GM19468 (cell line): ENCODE measurements around the gene DDRGK1.
"Not testable (repeated sequence)": the region's sequence is repeated elsewhere in the genome, so short reads cannot be mapped to it uniquely, and the experiment has no call there.

ENCODE experiments used
- ATAC-seq: cut with Tn5 transposase; IDR thresholded peaks from one replicate; pipeline ENCODE4 v1.9.1; 2021; ENCODE audit warnings: mild to moderate bottlenecking, moderate library complexity, moderate number of reproducible peaks; ENCODE audit not compliant: unreplicated experiment; ENCODE audit errors: extremely low read depth

Gene DDRGK1

DNA sequence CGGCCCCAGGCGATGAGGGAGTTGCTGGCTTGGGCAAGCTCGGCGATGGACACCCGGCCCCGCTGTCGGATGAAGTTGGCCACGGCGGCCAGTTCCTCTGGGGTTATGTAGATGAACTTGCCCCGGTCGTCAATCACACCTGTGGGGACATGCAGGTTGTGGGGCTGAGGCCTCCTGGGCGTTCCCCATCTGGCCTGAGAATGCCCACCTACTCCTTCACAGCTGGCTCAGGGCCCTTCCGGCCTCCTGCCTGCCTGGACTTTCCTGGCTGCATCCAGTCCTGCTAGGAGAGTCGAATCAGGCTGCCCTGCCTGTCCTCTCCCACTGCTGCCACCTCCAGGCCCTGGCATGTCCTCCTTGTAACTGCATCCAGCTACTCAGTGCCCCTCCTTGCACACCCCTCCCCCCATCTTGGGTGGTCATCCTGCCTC is 13.8 kb downstream of the DDRGK1 start:
- ATAC-seq = no peak

DNA sequence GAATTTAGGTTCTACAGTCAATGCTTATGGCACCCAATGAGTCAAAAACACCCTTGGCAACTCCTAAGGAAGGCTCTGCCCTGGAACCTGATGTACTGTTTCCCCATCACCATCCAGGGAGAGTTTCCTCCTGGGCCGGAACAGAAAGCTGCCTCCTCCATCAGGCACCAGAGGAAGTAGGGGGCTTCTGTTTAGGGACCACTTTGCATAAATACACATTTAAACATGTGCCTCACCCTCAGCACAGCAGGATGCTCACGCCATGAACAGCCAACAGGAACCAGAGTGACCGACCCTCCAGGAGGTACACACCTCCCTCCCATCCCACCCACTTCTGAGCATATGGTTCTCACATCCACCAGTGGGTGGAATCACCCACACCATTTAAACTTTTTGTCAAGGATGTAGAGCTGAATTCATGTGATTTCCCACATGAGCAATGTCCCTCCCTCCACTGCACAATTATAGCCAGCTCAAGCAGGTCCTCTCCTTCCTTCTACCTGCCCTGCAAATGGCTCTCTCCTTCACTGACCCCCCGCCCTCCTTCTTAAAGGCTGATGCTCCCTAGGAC is 14.8 kb downstream of the DDRGK1 start:
- no peak for ATAC-seq

DNA sequence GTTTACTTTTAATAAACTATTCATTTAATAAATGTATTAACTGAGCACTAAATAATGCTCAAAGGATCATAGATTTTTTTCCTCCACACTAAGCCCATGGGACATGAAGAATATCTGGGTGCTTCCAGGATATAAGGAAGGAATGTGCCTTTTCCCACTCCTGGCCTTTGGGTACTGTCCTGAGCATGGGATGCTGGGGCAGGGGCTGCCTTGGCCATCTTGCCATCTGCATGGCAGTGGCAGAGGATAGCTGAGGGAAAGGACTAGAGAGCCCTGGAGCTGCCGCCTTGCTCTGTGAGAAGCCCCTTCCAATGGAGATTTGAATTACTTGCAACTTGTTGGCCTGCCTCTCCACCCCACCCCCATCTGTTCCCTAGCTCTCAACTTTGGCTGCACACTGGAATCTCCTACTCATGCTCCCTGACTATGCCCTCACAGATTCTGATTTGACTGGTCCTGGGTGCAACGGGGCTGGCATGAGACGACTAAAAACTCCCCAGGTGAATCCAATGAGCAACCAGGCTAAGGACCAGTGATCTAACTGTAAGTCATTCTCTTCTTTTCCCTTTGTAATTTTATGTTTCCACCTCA is 15.6 kb downstream of the DDRGK1 start:
- ATAC-seq = no peak

DNA sequence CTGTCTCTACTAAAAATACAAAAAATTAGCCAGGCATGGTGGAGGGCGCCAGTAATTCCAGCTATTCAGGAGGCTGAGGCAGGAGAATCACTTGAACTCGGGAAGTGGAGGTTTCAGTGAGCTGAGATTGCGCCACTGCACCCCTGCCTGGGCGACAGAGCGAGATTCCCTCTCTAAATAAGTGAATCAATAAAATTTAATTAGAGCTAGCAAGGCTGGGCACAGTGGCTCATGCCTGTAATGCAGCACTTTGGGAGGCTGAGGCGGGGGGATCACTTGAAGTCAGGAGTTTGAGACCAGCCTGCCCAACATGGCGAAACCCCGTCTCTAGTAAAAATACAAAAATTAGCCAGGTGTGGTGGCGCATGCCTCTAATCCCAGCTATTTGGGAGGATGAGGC is 16.6 kb downstream of the DDRGK1 start:
- not testable (repeated sequence) for ATAC-seq

DNA sequence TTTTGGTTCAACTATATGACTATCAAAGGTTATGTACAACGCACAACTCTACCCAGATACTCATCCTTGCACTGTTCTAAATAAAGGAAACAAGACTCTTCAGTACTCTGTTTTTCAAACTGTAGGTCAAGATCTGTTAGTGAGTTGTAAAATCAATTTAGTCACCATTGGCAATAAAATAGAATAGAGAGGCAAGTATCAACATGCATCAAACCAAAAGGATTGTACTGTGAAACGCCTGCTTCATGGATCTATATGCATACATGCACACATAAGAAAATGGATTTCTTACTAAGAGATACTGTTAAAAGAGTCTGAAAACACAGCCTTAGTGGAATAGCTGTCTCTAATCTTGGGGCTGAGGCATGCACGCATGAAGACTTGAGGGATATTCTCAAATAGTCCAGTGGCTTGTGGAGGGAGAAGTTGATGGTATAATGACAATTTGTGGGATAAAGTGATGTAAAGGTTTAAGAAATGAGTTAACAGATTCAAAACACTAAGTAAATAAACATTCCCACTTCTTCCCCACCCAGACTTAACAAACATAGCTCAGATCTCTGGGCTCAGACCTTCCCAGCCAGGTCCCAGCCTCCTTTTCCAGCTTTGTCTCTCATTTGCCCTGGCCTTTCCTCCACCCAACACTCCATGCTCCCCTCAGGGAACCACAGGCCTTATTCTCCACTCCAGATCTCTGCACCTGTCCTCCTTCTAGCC is 20.4 kb downstream of the DDRGK1 start:
- ATAC-seq = no peak

DNA sequence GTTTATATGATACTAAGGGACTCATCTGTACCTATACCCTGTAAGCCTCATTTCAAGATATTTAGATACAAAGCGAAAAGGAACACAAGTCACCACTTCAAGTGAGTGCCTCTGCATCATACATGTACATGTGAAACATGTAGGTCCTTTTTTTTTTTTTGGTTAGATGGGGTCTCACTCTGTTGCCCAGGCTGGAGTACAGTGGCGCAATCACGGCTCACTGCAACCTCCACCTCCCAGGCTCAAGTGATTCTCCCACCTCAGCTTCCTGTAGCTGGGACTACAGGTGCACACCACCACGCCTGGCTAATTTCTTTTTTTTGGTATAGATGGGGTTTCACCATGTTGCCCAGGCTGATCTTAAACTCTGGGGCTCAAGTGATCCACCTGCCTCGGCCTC is 22.1 kb downstream of the DDRGK1 start:
- not testable (repeated sequence) for ATAC-seq

DNA sequence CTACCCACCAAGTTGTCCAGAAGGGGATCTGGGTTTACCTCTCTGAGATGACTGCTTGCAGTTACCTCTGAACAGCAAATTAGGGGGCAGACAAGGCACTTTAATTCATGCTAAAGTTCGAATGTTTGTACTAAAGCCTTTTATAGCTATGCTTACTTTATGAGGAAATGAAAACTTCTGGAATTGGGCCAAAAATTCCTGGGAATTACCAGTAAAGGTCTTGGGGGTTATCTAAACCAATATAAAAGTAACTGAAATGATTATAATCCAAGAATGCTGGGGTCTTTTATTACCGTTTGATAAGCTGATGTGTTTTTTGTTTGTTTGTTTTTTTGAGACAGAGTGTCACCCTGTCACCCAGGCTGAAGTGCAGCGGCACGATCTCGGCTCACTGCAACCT is 23.2 kb downstream of the DDRGK1 start:
- ATAC-seq = no peak

DNA sequence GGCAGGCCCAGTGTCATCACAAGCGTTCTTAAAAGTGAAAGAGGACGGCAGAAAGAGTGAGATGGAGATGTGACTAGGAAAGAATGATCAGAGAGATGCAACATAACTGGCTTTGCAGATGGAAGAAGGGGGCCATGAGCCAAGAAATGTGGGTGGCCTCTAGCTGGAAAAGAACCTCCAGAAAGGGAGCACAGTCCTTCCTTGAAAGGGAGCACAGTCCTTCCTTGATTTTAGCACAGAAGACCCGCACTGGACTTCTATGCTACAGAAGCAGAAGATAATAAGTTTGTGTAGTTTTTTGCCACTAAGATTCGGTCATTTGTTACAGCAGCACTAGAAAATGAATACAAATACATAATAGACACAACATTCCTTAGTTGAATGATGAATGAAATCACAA is 24.2 kb downstream of the DDRGK1 start:
- ATAC-seq = no peak

DNA sequence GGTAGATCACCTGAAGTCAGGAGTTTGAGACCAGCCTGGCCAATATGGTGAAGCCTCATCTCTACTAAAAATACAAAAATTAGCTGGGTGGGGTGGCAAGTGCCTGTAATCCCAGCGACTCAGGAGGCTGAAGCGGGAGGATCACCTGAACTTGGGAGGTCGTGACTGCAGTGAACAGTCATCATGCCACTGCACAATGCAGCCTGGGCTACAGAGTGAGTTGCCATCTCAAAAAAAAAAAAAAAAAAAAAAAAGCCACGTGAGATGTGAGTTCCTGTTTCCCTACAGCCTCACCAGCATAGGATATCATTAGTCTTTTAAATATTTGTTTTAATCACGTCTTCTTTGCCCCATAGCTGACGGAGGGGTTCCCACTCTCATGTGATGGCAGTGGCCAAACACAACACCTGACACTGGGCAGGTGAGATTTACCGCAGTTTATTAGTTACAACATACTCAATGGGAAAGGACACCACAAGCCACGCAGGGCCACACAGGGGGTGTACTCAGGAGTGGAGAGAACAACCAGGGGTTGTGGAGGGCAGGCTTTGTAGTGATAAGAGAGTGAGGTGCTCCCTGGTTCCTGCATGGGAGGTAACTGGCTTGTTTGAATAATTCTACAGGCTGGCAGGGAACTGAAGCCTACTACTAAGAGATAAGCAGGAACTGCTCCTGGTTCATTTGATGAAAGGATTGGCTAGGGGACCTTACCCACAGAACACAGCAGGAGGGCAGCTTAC is 26.6 kb downstream of the DDRGK1 start:
- no peak for ATAC-seq

DNA sequence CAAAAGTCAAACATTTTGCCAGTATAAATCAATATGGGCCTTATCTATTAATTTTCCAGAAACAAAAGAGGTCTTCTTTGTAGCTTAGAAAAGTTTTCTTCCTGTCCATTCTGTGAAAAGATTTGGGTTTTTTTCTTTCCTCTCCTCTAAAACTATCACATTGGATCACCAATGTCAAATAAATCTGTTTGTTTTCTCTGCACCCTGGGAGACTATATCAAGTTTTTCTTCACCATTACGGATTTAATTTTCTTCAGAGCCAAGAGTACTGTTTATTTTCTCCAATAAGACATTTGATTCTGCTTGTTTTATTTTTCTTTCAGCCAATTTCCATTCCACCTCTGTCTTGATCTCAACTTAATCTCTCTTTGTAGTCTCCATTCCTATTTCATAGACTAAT is 29.2 kb downstream of the DDRGK1 start:
- ATAC-seq = no peak

DNA sequence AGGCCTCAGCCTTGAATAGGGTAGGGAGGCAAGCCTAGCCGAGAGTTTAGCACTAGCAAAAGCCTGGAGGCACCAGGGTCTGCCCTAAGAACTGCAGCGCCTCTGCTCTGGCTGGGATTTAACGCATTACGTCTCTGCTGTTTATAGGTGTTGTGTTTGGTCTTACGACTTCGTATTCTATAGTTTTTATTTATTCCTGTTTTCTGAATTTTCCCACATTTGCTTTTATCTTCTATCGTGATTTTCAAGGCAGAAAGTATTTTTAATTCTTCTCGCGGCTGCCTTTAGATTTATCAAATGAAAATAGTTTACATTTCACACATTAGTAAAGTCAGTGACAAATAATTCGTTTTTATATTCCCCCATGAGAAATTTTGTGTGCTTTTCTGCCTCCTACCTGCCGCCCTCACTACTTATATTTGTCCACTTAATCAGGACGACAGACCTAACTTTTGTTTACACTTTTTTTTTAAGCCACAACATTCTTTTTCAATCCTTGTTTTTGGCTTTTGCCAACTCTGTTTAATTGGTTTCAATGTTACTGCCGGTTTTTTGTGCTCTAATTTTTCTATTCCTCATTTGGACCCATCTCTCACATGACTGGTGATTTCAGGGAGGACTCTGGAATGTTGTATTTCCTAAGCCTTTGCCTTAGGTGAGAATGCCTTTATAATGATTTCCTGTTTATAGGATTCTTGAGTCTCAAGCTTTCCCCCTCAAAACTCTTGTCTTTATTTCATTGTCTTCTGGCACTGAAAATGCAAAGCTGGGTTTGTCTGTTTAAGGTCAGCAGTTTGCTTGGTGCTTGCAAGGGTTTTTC is 29.8 kb downstream of the DDRGK1 start:
- ATAC-seq = no peak

DNA sequence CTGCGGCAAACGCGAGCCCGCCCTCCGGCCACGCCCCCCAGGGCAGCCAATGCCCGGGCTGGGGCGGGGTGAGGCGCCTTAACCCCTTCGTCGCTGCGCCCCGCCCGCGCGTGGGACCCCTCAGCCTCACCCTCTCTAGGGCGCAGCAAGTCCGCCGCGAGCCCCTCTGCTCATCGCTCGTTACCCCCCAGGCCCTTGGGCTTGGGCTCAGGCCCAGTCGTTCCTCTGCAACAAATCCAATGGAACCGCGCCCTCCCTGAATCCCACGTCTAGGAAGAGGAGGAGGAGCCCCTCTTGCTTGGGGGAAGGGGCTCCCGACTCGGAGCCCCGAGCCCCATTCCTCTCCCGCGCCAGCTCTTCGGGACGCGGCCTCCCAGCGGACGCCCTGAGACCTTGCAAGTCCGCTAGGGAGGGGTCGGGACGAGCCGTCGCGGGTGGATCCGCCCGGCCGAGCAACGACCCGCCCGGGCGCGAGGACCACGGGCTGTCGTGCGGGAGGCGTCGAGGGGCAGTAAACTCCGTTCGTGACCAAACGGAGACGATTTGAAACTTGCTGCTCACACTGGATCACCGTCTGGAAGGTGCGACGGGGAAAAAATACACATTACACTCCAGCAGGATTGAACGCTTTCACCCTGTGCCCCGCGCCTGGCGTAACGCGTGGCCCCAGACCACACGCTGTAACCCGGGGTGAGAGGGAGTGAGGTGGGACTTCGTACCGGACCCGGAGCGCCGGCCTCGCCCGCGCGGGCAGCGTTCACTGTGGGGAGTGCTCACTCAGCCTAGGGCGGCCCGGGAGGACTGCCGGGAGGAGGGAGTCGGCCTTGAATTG is 30.7 kb downstream of the DDRGK1 start:
- peak; percentile 54 for ATAC-seq

DNA sequence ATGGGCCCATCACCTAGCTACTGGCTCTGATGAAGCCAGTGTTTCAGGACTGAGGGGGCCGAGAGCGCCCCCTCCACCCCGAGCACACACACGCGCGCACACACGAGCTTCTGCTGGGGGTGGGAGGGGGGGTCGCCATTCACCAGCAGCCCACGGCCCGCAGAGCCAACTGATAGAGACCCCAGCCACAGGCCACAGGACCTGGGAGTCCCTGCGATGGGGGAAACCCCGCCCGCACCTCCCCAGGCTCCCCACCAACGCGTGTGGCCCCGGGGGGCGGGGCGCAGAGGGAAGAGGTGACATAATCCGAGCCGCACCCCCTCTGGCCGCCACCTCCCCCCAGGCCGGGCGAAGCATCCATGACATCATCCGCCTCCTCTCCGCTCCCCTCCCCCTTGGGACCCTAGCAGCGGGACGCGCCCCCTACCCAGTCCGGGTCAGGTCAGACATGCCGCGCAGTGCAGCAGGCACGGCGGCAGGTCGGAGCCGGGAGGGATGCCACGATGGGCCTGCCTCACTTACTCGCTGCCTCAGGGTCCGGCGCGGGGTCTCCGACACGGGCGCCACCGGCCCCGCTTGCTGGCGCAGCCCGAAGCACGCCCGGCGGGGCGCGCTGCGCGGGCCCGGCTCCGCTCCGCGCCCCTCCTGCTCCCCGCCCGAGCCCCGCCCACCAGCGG is 31.4 kb downstream of the DDRGK1 start, which contains the start of gene LZTS3:
TSS of gene LZTS3 (minus strand) at position 617 of the 677 bp plus-strand sequence. CDS start 6,386 bp downstream, outside the sequence.
- no peak for ATAC-seq

DNA sequence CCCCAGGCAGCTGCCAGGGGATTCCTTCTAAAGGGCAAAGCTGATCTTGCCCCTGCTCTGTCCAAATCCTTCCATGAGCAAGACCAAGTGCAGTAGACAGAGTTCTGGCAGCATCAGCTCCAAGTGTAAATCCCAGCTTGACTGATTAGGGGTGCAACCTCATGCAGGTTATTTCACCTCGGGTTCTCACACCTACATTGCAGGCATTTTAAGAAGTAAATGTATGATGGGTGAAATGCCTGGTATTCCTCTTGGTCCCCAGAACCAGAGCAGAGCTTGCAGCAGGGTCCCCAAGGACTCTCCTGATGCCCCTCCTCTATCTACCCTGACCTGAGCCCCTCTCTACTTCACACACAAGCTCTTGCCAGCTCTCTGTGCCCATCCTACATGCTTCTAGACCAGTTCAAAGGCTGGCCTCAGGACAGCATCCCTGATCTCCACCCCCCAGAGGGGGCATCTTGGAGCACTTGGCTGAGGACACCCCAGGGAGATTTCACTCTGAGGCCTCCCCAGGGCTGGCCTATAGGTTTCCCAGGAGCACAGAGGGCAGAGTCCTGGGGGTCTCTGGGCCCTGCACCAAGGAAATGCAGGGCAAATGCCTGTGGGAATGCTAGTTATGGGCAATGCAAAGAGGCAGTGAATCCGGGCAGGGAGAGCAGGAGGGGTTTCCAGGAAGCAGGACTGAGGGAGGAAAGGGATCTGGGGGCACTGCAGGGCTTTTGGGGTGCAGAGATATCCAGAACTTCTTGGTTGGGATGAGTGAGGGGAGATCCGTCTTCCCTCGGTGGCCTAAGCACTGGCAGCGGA is 32.2 kb downstream of the DDRGK1 start:
- ATAC-seq = no peak

DNA sequence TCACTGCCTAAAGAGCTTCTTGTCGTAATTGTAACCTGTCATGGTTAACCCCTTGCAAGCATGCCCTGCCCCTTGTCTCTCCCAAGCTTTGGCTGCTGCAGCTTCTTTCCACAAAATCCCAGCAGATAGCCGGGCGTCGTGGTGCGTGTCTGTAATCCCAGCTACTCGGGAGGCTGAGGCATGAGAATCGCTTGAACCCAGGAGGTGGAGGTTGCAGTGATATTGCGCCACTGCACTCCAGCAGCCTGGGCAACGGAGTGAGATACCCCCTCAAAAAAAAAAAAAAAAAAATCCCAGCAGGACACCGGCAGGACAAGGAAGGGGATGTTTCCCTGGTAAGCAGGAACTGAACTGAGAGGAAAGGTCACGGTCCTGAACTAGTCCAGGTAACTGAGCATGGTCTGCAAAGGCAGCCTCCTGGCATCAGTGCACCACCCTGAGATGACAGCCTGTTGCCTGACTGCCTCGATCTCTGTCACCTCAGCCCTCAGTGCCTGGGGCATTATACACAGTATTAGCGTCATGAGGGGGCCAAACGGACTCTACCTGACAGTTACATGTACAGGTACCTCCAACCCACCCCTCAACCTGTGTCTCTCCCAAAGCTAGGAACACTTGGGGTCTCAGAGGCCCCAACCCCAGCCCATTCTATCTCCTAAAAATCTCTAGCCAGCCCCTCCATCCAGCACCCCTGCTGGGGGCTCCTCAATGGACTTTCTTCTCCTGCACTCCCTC is 32.9 kb downstream of the DDRGK1 start:
- no peak for ATAC-seq

DNA sequence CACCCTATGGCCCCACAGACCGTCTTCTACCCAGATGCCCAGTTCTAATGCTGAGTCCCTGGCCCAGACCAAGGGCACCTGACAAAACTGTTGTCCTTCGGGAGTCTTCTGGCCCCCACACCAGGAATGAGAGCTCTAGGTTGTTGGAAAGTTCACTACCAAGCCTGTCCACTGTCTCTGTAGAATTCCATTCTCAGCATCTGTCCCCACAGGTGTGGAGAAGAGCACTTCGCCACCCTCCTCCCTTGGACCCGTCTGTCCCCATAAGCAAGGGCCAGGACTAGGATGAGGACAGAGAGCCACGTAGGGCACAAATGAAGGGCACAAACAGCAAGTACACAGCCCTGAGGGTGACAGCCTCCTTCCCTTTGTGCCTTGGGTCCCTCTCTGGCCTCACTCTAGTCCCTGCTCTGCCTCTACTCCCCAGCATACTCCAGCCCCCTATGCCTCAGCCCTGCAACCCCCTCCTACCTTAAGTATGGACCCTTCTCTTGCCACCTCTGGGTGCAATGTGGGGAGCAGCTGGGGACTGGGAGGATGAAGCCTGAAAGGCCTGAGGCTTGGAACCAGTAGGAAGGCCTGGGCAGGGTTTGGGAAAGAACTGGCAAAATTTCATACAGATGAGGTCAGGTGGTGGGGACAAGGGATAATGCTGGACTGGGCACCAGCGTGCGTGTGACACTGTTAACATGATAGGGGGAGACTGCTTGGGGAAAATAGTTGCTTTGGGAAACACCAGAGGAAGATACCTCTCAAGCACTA is 35.5 kb downstream of the DDRGK1 start:
- ATAC-seq = no peak
